Upper lobe of right lung (tissue), 1 donor: ENCODE data around the gene WNK4. TPM values are rescaled to one million over a fixed set of nuclear protein-coding genes. Genes with fewer than 3 reads are reported as not detected.

ENCODE experiments used
- ATAC-seq: fragments of 200-7000 bp; cut with Tn5 transposase; one replicate; pipeline ENCODE4 v1.9.1; 2020; ENCODE audit warnings: mild to moderate bottlenecking, moderate library complexity
- DNase-seq: peaks from one replicate; pipeline ENCODE4 v3.0.0-alpha.2; 2020
- H3K27ac ChIP-seq: fragments of 200-600 bp; one replicate; pipeline ENCODE4 v1.8.0; 2022
- H3K27me3 ChIP-seq: fragments of 200-600 bp; one replicate; pipeline ENCODE4 v1.8.0; 2022; ENCODE audit warnings: mild to moderate bottlenecking
- H3K36me3 ChIP-seq: fragments of 200-600 bp; one replicate; pipeline ENCODE4 v1.8.0; 2022
- H3K4me1 ChIP-seq: fragments of 200-600 bp; one replicate; pipeline ENCODE4 v1.8.0; 2022
- H3K4me3 ChIP-seq: fragments of 200-600 bp; one replicate; pipeline ENCODE4 v1.8.0; 2022; ENCODE audit warnings: mild to moderate bottlenecking
- H3K9me3 ChIP-seq: fragments of 200-600 bp; one replicate; pipeline ENCODE4 v1.8.0; 2022
- CTCF ChIP-seq: fragments of 200-600 bp; IDR thresholded peaks from one replicate; pipeline ENCODE4 v1.8.0; 2022; ENCODE audit warnings: antibody characterized with exemption
- intact Hi-C: fragments of 100-400 bp; cut with DNase I; formaldehyde crosslinking; loops from one replicate; pipeline ENCODE4 v1.11.0; 2022
- total RNA-seq: library from RNA; stranded (reverse); fragmentation: NEBNext Ultra II Directional; extraction: Animal tissue kit (Norgen Biotek cat#: 25700); gene quantifications from one replicate; pipeline ENCODE4 v1.2.1, GENCODE V29; 2021
- donor health status: DM: no; HTN: yes; CAD: no; lungs with severe emphysema.

WNK4 gene
- total RNA-seq, 1 donor from 2014 or later: 0.38 TPM

GRCh38 chr17:42818379-42818778 lies 38.0 kb downstream of the WNK4 start:
- peaks cover 10% of the 10 kb centered on the region for H3K4me1 ChIP-seq
- no peak for TF ChIP-seq CTCF
- ATAC-seq (no peak), DNase-seq (no peak)
- H3K27ac ChIP-seq: no peak overlapping the region
- no peaks in the 10 kb centered on the region for H3K9me3 ChIP-seq
- intact Hi-C loops: loop anchor here (10.0 kb wide), 1 partner anchor 104 kb away; no protein-coding TSS in a partner anchor
- no peaks in the 10 kb centered on the region for H3K27me3 ChIP-seq
- H3K36me3 ChIP-seq: peaks cover 83% of the 10 kb centered on the region
- no peak overlapping the region for H3K4me3 ChIP-seq

- no peaks in the 10 kb centered on the region for H3K27me3 ChIP-seq
- H3K4me3 ChIP-seq: no peak overlapping the region
- H3K27ac ChIP-seq: no peak overlapping the region
- intact Hi-C loops: loop anchor here (10.0 kb wide), 1 partner anchor 105 kb away; no protein-coding TSS in a partner anchor
- ATAC-seq: peak; percentile 30
- no peaks in the 10 kb centered on the region for H3K9me3 ChIP-seq
- peaks cover 14% of the 10 kb centered on the region for H3K4me1 ChIP-seq
- H3K36me3 ChIP-seq: peaks cover 68% of the 10 kb centered on the region
- peak; percentile 74 for DNase-seq
- peak; percentile 70 for TF ChIP-seq CTCF
These were observed 39.6 kb downstream of the WNK4 start for GRCh38 chr17:42819939-42820535.

- Histone ChIP-seq H3K4me3 (no peak overlapping the region), H3K4me1 (peaks cover 14% of the 10 kb centered on the region), H3K36me3 (peaks cover 56% of the 10 kb centered on the region), H3K9me3 (no peaks in the 10 kb centered on the region), H3K27ac (no peak overlapping the region), H3K27me3 (no peaks in the 10 kb centered on the region)
- no peak for TF ChIP-seq CTCF
- intact Hi-C loops: no loop called here
- no peak for ATAC-seq
- DNase-seq: no peak
These were observed 40.8 kb downstream of the WNK4 start for GRCh38 chr17:42821176-42821575.

GRCh38 chr17:42827472-42827871 lies 47.1 kb downstream of the WNK4 start:
- H3K4me3 ChIP-seq: no peak overlapping the region
- intact Hi-C loops: no loop called here
- H3K27me3 ChIP-seq: no peaks in the 10 kb centered on the region
- TF ChIP-seq CTCF: no peak
- H3K4me1 ChIP-seq: peaks cover 12% of the 10 kb centered on the region
- H3K36me3 ChIP-seq: no peaks in the 10 kb centered on the region
- H3K9me3 ChIP-seq: no peaks in the 10 kb centered on the region
- ATAC-seq (no peak), DNase-seq (no peak)
- no peak overlapping the region for H3K27ac ChIP-seq

- TF ChIP-seq CTCF: no peak
- intact Hi-C loops: no loop called here
- DNase-seq (no peak), ATAC-seq (no peak)
- H3K27ac ChIP-seq: no peak overlapping the region
- no peak overlapping the region for H3K4me3 ChIP-seq
- H3K27me3 ChIP-seq: no peaks in the 10 kb centered on the region
- H3K36me3 ChIP-seq: peaks cover 11% of the 10 kb centered on the region
- H3K4me1 ChIP-seq: peaks cover 17% of the 10 kb centered on the region
- H3K9me3 ChIP-seq: no peaks in the 10 kb centered on the region
These were observed 50.6 kb downstream of the WNK4 start for GRCh38 chr17:42830971-42831370.
